ENCODE measurements around the gene TOM1.

The TOM1 gene

DNA sequence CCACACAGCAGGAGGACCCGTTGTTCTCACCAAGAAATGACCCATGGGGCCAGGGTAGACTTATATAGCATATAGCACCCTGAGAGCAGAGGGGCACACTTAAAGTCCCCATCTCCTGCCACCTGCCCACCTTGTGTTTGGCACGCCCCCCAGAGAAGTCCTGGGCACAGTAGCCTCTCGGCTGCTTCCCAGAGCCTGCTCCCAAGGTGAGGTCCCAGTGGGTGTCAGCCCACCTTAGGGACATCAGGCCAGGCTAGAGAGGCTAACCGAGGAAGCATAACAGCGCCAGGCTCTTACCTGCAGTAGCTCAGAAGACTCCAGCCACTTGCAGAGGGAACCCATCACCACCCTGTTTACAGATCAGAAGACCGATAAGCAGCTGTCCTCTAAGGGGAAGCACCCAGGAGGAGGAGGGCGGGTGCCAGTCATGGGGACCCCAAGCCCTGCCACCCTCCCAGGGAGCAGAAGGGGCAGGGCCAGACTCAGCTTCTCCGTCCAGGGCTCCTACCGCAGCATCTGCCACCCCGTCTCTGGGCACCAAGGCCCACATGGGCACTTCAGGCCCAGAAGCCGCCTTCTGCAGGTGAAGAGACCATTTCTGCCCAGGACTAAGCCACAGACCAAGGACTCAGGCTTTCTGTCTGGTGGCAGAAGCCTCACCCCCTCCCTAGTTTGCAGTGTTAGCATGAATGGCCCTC, 46.3 kb downstream of the TOM1 start:
- H3K27ac ChIP-seq, result no peak overlapping the region
- no peak for DNase-seq (ENCODE audit: low spot score)
- no peak overlapping the region for H3K4me3 ChIP-seq
- TF ChIP-seq, protein P1, sequence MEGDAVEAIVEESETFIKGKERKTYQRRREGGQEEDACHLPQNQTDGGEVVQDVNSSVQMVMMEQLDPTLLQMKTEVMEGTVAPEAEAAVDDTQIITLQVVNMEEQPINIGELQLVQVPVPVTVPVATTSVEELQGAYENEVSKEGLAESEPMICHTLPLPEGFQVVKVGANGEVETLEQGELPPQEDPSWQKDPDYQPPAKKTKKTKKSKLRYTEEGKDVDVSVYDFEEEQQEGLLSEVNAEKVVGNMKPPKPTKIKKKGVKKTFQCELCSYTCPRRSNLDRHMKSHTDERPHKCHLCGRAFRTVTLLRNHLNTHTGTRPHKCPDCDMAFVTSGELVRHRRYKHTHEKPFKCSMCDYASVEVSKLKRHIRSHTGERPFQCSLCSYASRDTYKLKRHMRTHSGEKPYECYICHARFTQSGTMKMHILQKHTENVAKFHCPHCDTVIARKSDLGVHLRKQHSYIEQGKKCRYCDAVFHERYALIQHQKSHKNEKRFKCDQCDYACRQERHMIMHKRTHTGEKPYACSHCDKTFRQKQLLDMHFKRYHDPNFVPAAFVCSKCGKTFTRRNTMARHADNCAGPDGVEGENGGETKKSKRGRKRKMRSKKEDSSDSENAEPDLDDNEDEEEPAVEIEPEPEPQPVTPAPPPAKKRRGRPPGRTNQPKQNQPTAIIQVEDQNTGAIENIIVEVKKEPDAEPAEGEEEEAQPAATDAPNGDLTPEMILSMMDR (IDR thresholded peaks at IDR 0.05), result no peak

DNA sequence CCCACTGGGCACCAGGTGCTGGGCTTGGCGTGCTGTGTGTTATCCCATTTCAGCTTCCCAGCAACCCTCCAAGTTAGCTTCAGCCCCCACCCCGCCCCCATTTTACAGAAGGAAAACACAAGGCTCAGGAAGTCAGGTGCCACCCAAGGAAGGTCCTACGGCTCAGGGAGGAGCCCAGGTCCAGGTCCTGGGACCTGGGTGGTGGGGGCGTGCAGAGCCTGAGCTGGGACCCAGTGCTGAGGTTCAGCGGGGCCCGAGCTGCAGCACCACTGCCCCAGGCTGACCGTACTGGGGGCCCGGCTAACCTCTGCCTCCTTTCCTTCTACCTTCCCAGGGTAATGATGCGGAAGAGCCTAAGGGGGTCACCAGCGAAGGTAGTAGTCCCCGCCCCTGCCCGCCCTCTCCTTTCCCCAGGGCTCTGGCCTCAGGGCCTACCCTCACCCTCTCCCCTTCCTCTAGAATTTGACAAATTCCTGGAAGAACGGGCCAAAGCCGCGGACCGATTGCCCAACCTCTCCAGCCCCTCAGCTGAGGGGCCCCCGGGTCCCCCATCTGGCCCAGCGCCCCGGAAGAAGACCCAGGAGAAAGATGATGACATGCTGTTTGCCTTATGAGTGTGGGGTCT, 47.0 kb downstream of the TOM1 start:
- H3K4me3 ChIP-seq, result no peak overlapping the region
- TF ChIP-seq, protein P1 (IDR thresholded peaks at IDR 0.05), result no peak
- H3K27ac ChIP-seq, result no peak overlapping the region
- DNase-seq (ENCODE audit: low spot score), result no peak

DNA sequence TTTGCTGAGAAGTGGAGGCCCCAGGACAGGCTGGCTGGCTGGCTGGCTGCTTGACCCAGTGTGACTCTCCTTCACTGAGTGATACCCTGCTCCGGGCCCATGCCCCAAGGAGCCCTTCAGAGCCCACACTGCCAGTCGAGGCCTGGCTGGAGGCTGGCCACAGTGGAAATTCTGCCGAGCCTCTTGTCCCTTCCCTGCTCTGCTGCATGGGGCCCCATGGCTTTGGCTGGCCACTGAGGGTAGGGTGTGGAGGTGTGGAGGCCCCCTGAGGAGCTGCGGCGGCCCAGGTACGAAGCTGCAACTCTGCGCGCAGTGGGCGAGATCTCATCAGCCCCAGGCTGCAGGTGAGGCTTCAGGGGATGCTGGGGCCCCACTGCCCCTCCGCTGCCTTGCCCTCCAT, 47.8 kb downstream of the TOM1 start:
- no peak overlapping the region for H3K27ac ChIP-seq
- TF ChIP-seq, protein P1 (IDR thresholded peaks at IDR 0.05), result no peak
- no peak for DNase-seq (ENCODE audit: low spot score)
- H3K4me3 ChIP-seq, result no peak overlapping the region

DNA sequence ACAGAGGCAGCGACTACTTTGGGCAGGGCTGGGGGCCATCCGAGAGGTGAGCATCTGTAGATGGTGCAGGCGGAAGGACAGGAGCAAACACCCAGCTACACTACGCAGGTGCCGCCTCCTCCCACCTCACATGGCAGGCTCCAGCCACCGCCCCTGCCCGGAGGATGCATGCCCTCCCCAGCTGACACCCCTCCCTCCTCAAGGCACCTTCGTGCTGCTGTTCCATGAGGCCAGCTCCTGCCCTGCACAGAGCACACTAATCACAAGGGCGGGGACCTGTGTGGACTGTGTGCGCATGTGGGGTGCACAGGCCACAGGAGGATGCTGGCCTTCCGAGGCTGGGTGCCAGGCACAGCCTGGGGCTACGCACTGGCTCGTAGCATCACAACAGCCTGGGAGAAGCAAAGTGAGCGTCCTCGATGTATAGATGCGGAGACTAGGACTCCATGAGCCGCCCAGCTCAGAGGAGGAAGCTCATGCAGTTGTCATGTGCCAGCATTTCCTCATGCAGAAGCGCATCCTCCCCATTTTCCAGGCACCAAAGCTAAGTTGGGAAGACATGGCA, 48.4 kb downstream of the TOM1 start:
- no peak for DNase-seq (ENCODE audit: low spot score)
- Histone ChIP-seq H3K4me3 (no peak overlapping the region), H3K27ac (no peak overlapping the region)
- TF ChIP-seq, protein P1 (IDR thresholded peaks at IDR 0.05), result no peak

DNA sequence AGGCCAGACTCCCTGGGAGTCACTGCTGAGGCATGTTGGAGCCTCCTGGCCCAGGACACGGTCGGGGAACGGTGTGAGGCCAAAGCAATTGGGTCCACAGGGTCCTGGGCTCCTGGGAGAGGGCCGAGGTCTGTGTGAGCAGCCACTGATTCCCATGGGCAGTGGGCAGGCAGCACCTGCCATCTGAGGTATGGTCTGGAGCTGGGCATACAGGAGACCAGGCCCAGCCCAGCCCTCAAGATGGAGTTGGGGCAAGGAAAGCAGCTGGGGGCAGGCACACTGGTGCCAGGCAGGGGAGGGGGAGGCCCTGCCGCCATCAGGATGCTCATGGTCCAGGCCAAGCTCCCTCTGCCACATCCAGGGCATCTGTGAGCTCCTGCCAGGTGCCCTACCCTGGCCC, 49.0 kb downstream of the TOM1 start:
- no peak overlapping the region for H3K27ac ChIP-seq
- no peak for DNase-seq (ENCODE audit: low spot score)
- TF ChIP-seq, protein P1 (IDR thresholded peaks at IDR 0.05), result no peak

DNA sequence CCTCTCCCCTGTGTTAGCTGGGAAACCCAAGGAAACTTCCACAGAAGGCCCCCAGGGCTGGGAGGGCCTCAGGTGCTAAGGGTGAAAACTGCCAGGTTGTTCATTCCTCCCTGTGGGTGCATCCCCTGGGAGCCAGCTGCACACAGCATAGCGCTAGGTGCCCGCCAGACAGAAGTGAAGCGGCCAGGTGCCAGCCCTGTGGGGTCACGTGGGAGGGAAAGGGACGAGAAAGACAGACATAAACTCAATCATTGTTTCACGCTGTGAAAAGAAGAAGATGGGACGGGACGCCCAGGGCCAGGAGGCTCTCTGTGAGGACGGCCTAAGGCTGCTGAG, 49.6 kb downstream of the TOM1 start:
- TF ChIP-seq, protein P1 (IDR thresholded peaks at IDR 0.05), result no peak
- no peak for DNase-seq (ENCODE audit: low spot score)
- H3K4me3 ChIP-seq, result no peak overlapping the region
- no peak overlapping the region for H3K27ac ChIP-seq

More for the DNA sequence above, 49.0 kb downstream of the TOM1 start:
- no peak overlapping the region for H3K4me3 ChIP-seq

Measured in coronary artery (tissue), 2 donors.